ENCODE data around the gene THEMIS.

DNA sequence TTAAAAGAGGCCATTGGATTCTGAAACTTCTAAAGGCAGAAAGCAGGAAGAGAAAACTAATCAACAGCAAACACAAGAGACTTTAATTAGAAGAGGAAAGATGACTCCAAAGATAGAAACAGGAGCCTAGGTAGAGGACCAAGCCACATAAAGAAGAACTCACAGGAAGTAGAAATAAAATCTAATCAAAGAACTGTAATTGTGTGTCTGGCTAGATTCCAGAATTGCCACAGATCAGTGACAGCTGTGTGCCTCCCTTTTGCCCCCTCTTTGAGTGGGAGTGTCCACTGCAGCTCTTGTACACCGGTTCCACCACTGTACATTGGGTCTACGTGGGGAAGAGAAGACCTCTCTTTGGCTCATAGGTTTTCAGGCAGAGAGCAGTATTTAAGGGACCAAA, 22.3 kb upstream of the THEMIS start:
- TF ChIP-seq, protein P1, sequence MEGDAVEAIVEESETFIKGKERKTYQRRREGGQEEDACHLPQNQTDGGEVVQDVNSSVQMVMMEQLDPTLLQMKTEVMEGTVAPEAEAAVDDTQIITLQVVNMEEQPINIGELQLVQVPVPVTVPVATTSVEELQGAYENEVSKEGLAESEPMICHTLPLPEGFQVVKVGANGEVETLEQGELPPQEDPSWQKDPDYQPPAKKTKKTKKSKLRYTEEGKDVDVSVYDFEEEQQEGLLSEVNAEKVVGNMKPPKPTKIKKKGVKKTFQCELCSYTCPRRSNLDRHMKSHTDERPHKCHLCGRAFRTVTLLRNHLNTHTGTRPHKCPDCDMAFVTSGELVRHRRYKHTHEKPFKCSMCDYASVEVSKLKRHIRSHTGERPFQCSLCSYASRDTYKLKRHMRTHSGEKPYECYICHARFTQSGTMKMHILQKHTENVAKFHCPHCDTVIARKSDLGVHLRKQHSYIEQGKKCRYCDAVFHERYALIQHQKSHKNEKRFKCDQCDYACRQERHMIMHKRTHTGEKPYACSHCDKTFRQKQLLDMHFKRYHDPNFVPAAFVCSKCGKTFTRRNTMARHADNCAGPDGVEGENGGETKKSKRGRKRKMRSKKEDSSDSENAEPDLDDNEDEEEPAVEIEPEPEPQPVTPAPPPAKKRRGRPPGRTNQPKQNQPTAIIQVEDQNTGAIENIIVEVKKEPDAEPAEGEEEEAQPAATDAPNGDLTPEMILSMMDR (optimal IDR thresholded peaks at IDR 0.05 in 1 of 3, IDR thresholded peaks at IDR 0.05 in 1 of 3, conservative IDR thresholded peaks at IDR 0.05 in 1 of 3; ENCODE audit: extremely low read depth in 1 of 3, insufficient read depth in 2 of 3, low read length in 3 of 3), result no peak
- no peak for TF ChIP-seq EZH2 (IDR thresholded peaks at IDR 0.05; ENCODE audit: low read length)
